Measurements from ENCODE around the gene HSP90AB1.
A peak's percentile ranks its signal among the peaks of the same experiment; 100 is the strongest.

HSP90AB1 gene

GRCh38 chr6:44246663-44247337 is at the start of gene HSP90AB1:
TSS of gene HSP90AB1 (plus strand) at chr6:44247101. CDS start at chr6:44248630, 1,529 bp downstream.
- peak; percentile 64 to 96 for DNase-seq

DNA sequence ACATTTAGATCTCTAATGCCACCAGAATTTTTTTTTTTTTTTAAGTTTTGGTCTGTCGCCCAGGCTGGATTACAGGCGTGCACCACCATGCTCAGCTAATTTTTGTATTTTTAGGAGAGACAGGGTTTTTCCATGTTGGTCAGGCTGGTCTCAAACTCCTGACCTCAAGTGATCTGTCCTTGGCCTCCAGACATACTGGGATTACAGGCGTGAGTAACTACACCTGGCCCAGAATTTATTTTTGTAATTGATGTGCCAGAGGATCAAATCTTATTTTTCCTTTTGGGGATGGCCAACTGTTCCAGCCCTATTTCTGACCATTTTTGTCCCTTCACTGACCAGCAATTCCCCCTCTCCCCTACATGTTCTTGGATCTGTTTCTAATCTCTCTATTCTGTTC is 48.2 kb upstream of the HSP90AB1 start:
- DNase-seq = no peak

DNA sequence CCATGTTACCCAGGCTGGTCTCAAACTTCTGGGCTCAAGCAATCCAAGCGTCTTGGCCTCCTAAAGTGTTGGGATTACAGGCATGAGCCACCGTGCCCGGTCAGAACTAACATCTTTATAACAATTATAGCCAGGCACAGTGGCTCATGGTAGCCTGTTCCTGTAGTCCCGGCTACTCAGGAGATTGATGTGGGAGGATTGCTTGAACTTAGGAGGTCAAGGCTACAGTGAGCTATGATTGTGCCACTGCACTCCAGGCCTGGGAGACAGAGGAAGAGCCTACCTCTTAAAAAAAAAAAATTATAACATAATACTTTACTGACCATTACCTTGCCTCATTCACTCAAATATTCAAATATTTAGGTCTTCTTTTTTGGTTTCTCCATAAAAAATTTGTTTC is 47.0 kb upstream of the HSP90AB1 start:
- DNase-seq = no peak

GRCh38 chr6:44201200-44201599 is 45.7 kb upstream of the HSP90AB1 start:
- no peak for DNase-seq

DNA sequence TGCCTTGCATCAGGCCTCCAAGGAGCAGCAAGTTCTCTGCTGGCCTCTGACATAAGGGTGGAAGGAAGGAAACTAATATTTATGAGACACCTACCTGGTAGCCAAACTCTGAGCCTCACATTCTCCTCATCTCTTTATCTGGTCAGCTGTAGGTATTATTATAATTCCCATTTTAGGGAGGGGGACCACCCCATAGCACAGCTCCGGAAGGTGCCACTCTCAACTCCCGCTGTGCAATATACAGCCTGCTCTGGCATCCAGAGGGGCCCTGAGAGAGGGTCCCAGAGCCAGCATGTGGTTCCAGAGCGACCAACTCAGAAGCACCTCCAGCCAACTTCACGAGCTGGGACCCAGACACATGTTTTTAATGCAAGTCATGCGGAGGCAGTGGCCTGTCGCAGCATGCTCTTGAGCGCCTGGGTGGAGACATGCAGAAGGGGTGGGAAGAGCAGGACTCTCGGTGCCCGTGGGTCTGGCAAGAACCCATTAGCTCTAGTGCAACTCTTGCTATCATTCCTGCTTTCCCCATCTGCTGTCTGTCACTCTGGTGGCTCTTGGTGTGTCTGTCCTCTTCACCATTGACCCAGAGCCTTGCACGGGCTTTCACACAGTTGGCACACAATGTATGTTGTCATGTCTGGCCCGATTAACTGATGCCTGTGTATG is 45.1 kb upstream of the HSP90AB1 start:
- DNase-seq = no peak

DNA sequence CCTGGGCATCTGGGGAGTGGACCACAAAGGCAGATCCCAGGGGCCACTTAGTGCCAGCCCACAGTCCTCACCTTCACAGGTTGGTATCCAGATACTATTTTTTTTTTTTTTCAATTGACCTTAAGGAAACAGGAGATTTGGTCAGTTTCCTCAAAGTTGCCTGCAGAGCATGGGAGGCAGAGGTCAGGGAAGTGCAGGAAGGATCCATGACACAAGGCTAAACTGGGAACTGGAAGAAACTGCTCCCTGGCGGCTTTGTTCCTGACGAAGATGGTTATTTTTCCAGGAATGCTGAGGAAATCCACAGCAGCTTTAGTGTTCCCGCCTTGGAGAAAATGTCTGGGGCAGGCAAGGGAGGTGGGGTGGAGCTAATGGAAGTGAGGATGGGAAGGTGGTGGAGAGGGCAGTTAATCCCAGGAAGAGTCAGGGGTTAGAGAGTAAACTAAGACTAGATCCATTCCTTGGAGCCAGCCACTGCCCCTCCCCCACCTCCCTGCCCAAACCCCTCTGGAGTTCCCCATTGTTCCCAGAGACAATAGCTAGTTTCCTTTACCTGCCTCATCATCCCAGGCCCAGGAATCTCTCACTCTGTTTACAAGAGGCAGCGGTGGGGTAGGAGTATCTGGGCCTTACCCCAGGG is 44.4 kb upstream of the HSP90AB1 start:
- DNase-seq = no peak

DNA sequence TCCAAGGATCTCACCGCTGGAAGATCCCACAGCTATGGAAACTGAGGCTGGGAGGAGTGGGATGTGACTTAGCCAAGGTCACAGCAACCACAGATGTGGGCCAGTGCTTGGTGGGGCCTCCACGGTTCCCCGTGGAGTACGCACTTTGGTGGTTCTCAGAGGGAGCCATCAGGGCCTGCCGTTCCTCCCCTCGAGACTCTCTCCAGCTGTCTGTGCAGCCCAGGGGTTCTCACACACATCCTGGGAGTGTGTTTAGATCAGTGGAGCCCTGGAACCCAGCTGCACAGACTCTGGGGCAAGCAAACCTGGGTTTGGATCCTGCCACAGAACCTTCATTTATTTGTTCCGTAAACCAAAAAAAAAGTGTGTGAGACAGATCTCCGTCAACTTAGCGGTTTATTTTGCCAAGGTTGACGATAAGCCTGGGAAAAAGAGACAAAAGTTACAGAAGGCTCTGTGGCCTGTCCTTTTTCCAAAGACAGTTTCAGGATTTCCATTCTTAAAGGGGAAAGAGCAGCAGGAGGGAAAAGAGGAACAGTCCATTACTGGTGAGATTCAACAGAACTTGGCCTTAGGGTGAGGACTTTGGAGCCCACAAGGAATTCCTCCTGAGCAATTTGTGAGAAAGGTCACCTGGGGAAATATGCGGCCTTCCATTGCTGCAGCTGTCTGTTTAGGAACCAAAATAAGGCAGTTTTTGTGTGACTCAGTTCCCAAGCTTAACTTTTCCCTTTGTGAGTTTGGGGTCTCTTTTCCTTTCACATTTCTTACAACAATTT is 43.7 kb upstream of the HSP90AB1 start:
- DNase-seq = no peak

DNA sequence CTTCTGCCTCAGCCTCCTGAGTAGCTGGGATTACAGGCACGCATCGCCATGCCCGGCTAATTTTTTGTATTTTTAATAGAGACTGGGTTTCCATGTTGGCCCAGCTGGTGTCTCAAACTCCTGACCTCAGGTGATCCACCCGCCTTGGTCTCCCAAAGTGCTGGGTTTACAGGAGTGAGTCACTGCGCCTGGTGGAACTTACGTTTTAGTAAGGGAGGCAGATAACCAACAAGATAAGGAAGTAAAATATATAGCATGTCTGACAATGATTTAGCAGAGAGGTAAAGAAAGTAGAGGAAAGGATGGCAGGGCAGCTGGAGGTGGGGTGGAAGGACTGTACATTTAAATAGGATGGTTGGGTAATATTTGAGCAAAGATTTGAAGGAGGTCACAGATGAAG is 42.9 kb upstream of the HSP90AB1 start:
- no peak for DNase-seq

GRCh38 chr6:44207966-44208365 is 38.9 kb upstream of the HSP90AB1 start:
- DNase-seq = no peak

GRCh38 chr6:44211284-44211683 is 35.6 kb upstream of the HSP90AB1 start:
- DNase-seq = no peak

- no peak for DNase-seq
Observed at GRCh38 chr6:44214307-44214706, 32.6 kb upstream of the HSP90AB1 start.

- DNase-seq = no peak
Observed at GRCh38 chr6:44216677-44217331, 30.1 kb upstream of the HSP90AB1 start, which contains the start of gene MYMX. TSS of gene MYMX (plus strand) at chr6:44216926. CDS start at chr6:44217472, 546 bp downstream.

- DNase-seq = peak in 1 of 2 experiments; percentile 53
Observed at GRCh38 chr6:44217332-44218143, 29.4 kb upstream of the HSP90AB1 start.

DNA sequence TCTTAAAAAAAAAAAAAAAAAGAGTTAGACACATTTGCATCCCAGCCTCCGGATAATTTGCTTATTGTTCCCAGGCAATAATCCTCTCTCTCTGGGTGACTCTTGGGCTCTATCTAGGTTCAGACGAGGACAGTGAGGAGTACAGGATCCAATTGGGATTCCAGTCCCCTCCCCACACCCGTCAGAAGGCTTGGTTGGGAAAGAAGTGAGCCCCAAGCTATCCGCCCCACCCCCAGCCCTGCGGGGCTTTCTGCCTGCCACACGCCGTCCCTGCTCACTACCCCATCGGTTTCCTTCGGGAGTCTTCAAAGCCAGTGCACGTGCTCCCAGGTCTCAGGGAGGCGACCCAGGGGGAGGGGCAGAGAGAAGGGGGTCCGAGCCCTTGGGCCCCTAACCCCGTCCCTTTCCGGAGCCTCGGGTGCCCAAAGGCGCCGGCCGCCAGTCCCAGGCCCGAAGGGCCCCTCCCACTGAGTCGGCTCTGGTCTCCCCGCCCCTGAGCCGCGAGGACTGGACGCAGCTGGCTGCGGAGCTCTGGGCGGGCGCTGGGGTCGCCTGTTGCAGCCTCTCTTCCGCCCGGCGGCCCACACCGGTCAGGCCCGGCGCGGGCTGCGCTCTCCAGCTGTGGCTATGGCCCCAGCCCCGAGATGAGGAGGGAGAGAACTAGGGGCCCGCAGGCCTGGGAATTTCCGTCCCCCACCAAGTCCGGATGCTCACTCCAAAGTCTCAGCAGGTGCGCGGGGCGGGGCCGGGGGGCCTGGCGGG is 27.7 kb upstream of the HSP90AB1 start:
- DNase-seq = no peak

- no peak for DNase-seq
Observed at GRCh38 chr6:44219815-44220784, 26.8 kb upstream of the HSP90AB1 start.

GRCh38 chr6:44220913-44221290 is 26.0 kb upstream of the HSP90AB1 start:
- DNase-seq = no peak

- no peak for DNase-seq
Observed at GRCh38 chr6:44221291-44221960, 25.5 kb upstream of the HSP90AB1 start.

GRCh38 chr6:44221961-44222335 is 25.0 kb upstream of the HSP90AB1 start:
- no peak for DNase-seq

Measured in cerebellar nuclear complex (tissue), 1 donor.